Endodermal cell (in vitro differentiated cells): ENCODE results near the gene SLC39A5. TPM values are rescaled to one million over a fixed set of nuclear protein-coding genes. Genes with fewer than 3 reads are reported as not detected.

ENCODE experiments used
- DNase-seq: peaks from one replicate; pipeline ENCODE4 v3.0.0-alpha.2; 2017
- H3K27ac ChIP-seq: 2 replicates; pipeline ENCODE4 v1.5.1; 2013; ENCODE audit warnings: mild to moderate bottlenecking, low read depth, low read length, moderate library complexity
- H3K27me3 ChIP-seq: 2 replicates; pipeline ENCODE4 v1.6.1; 2013; ENCODE audit warnings: mild to moderate bottlenecking, low read length, moderate library complexity; ENCODE audit not compliant: insufficient read depth, control insufficient read depth, poor library complexity, severe bottlenecking
- H3K36me3 ChIP-seq: 2 replicates; pipeline ENCODE4 v1.7.0; 2013; ENCODE audit warnings: mild to moderate bottlenecking, low read length, moderate library complexity; ENCODE audit not compliant: control insufficient read depth, insufficient read depth
- H3K4me1 ChIP-seq: one replicate; pipeline ENCODE4 v1.7.0; 2013; ENCODE audit warnings: low read length; ENCODE audit not compliant: control insufficient read depth, insufficient read depth
- H3K4me3 ChIP-seq: 2 replicates; pipeline ENCODE4 v1.5.1; 2013; ENCODE audit warnings: mild to moderate bottlenecking, low read length, moderate library complexity
- H3K9ac ChIP-seq: 2 replicates; pipeline ENCODE4 v1.6.1; 2013; ENCODE audit warnings: mild to moderate bottlenecking, low read length, moderate library complexity; ENCODE audit not compliant: poor library complexity, severe bottlenecking; ENCODE audit errors: extremely low read depth
- H3K9me3 ChIP-seq: 2 replicates; pipeline ENCODE4 v1.6.1; 2013; ENCODE audit warnings: mild to moderate bottlenecking, low read length, moderate library complexity; ENCODE audit not compliant: control insufficient read depth
- H3K27ac Mint-ChIP-seq: 2 replicates; pipeline ENCODE4 v1.8.0; 2020; ENCODE audit warnings: mixed read lengths
- H3K27me3 Mint-ChIP-seq: 2 replicates; pipeline ENCODE4 v1.8.0; 2021; ENCODE audit warnings: mild to moderate bottlenecking, mixed read lengths; ENCODE audit not compliant: insufficient read depth
- H3K36me3 Mint-ChIP-seq: 2 replicates; pipeline ENCODE4 v1.8.0; 2020; ENCODE audit warnings: low read depth, mixed read lengths
- H3K4me1 Mint-ChIP-seq: 2 replicates; pipeline ENCODE4 v1.8.0; 2020; ENCODE audit warnings: mixed read lengths
- H3K4me3 Mint-ChIP-seq: 2 replicates; pipeline ENCODE4 v1.8.0; 2020; ENCODE audit warnings: mild to moderate bottlenecking, moderate library complexity, mixed read lengths
- H3K9me3 Mint-ChIP-seq: 2 replicates; pipeline ENCODE4 v1.8.0; 2020; ENCODE audit warnings: mild to moderate bottlenecking, mixed read lengths
- WGBS, 2 experiments: methylation state at CpG; one replicate each; pipeline versions ENCODE4 v1.1.5 to v1.1.7; 2013; ENCODE audit warnings: missing lambda C conversion rate in 2 of 2, mixed read lengths in 1 of 2; ENCODE audit not compliant: insufficient coverage in 1 of 2, insufficient read length in 1 of 2; 5-methylcytosine and 5-hydroxymethylcytosine counted together
- total RNA-seq, 2 donors: library from RNA; stranded (reverse); fragmentation: NEBNext Ultra II Directional in 1 of 2; extraction: Animal tissue kit (Norgen Biotek cat#: 25700) in 1 of 2; gene quantifications; 2 replicates in 1 of 2; 3 replicates in 1 of 2; pipeline ENCODE4 v1.2.1, GENCODE V29; 2021
- TF ChIP-seq, protein P1 (sequence below): fragments of 200-600 bp; sonication (generic); conservative IDR thresholded peaks from 2 replicates; pipeline ENCODE4 v1.5.0; 2021; ENCODE audit warnings: antibody characterized with exemption, mild to moderate bottlenecking

Gene SLC39A5
- total RNA-seq, 2 donors from 2014 or later: 2.5 to 3.2 TPM

DNA sequence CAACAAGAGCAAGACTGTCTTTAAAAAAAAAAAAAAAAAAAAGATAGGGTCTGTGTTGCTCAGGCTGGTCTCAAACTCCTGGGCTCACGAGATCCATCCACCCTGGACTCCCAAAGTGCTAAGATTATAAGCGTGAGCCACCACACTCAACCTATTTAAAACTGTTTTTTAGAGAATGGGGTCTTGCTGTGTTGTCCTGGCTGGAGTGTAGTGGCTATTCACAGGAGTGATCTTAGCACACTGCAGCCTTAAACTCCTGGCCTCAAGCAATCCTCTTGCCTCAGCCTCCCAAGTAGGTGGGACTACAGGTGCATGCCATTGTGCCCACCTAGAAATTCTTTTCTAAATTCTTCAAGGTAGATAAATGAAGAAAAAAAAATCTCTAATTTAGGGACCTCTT lies 44.4 kb downstream of the SLC39A5 start:
- peaks cover 62% of the 10 kb centered on the region for H3K36me3 Mint-ChIP-seq
- TF ChIP-seq, protein P1, sequence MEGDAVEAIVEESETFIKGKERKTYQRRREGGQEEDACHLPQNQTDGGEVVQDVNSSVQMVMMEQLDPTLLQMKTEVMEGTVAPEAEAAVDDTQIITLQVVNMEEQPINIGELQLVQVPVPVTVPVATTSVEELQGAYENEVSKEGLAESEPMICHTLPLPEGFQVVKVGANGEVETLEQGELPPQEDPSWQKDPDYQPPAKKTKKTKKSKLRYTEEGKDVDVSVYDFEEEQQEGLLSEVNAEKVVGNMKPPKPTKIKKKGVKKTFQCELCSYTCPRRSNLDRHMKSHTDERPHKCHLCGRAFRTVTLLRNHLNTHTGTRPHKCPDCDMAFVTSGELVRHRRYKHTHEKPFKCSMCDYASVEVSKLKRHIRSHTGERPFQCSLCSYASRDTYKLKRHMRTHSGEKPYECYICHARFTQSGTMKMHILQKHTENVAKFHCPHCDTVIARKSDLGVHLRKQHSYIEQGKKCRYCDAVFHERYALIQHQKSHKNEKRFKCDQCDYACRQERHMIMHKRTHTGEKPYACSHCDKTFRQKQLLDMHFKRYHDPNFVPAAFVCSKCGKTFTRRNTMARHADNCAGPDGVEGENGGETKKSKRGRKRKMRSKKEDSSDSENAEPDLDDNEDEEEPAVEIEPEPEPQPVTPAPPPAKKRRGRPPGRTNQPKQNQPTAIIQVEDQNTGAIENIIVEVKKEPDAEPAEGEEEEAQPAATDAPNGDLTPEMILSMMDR: no peak
- H3K27me3 ChIP-seq: no peaks in the 10 kb centered on the region
- H3K9ac ChIP-seq: no peak overlapping the region
- no peak overlapping the region for H3K4me3 Mint-ChIP-seq
- peaks cover 73% of the 10 kb centered on the region for H3K36me3 ChIP-seq
- 100% methylated on average over 1 of the region's 2 CpGs; no CpG with 5 or more reads in 1 of the 2 experiments for WGBS, 2 experiments
- no peak overlapping the region for H3K27ac ChIP-seq
- no peak for DNase-seq
- no peak overlapping the region for H3K27ac Mint-ChIP-seq
- H3K4me1 ChIP-seq: no peaks in the 10 kb centered on the region
- peaks cover 3% of the 10 kb centered on the region for H3K4me1 Mint-ChIP-seq
- no peaks in the 10 kb centered on the region for H3K9me3 ChIP-seq
- H3K27me3 Mint-ChIP-seq: no peaks in the 10 kb centered on the region
- no peaks in the 10 kb centered on the region for H3K9me3 Mint-ChIP-seq
- H3K4me3 ChIP-seq: no peak overlapping the region

GRCh38 chr12:56278905-56279304 lies 49.1 kb downstream of the SLC39A5 start:
- TF ChIP-seq, protein P1: no peak
- Histone ChIP-seq H3K4me3 (no peak overlapping the region), H3K36me3 (peaks cover 78% of the 10 kb centered on the region), H3K27ac (no peak overlapping the region), H3K9me3 (no peaks in the 10 kb centered on the region), H3K9ac (no peak overlapping the region), H3K27me3 (no peaks in the 10 kb centered on the region), H3K4me1 (no peaks in the 10 kb centered on the region)
- Mint-ChIP-seq H3K27me3 (no peaks in the 10 kb centered on the region), H3K4me1 (no peaks in the 10 kb centered on the region), H3K36me3 (peaks cover 65% of the 10 kb centered on the region), H3K27ac (no peak overlapping the region), H3K4me3 (no peak overlapping the region), H3K9me3 (no peaks in the 10 kb centered on the region)
- WGBS, 2 experiments: 95 to 100% methylated on average over 1 to 3 of the region's 3 CpGs
- DNase-seq: no peak

DNA sequence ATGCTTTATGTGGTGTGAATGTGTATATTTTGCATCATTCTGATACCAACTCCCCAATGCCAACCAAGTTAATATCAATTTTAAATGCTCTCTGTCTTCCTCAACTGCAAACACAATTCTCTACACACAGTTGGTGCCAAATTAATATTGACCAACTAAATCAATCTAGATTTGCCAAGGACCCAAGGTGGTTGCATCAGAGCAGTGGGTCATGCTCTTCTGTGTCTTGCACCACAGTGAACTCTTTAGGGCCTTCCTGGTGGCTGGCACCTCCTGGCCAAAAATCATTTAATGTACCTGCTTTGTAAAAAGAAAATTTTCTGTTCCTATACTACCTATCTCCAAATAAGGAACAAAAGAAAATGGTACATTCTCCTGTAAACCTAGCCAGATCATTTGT lies 51.0 kb downstream of the SLC39A5 start:
- no peaks in the 10 kb centered on the region for H3K27me3 ChIP-seq

More for the DNA sequence above, 51.0 kb downstream of the SLC39A5 start:
- Mint-ChIP-seq H3K27me3 (no peaks in the 10 kb centered on the region), H3K36me3 (peaks cover 58% of the 10 kb centered on the region), H3K4me1 (no peaks in the 10 kb centered on the region), H3K9me3 (no peaks in the 10 kb centered on the region), H3K27ac (no peak overlapping the region), H3K4me3 (no peak overlapping the region)
- DNase-seq: no peak
- Histone ChIP-seq H3K27ac (no peak overlapping the region), H3K36me3 (peaks cover 73% of the 10 kb centered on the region), H3K4me3 (no peak overlapping the region), H3K4me1 (no peaks in the 10 kb centered on the region), H3K9me3 (no peaks in the 10 kb centered on the region), H3K9ac (no peak overlapping the region)
- TF ChIP-seq, protein P1: no peak
